Lung (tissue), 12 donors: ENCODE results near the gene LAMC2. TPM values are rescaled to one million over a fixed set of nuclear protein-coding genes. Genes with fewer than 3 reads are reported as not detected.

Source experiments
- ATAC-seq: fragments of 200-7000 bp; cut with Tn5 transposase; one replicate; pipeline ENCODE4 v1.9.1; 2020; ENCODE audit warnings: moderate number of reproducible peaks; ENCODE audit not compliant: insufficient read depth, low FRiP score
- DNase-seq, 3 donors: peaks; one replicate each; pipeline ENCODE4 v3.0.0-alpha.2; 2013 to 2017
- H3K27ac ChIP-seq, 2 donors: one replicate each; pipeline ENCODE4 v1.5.1; 2013; ENCODE audit warnings: mild to moderate bottlenecking in 2 of 2, moderate library complexity in 2 of 2, control low read depth in 1 of 2, inconsistent platforms in 1 of 2, low read depth in 1 of 2, low read length in 1 of 2
- H3K27me3 ChIP-seq, 3 donors: one replicate each; pipeline ENCODE4 v1.5.1; 2013; ENCODE audit warnings: low read length in 2 of 3; ENCODE audit not compliant: control insufficient read depth in 3 of 3, insufficient read depth in 3 of 3
- H3K36me3 ChIP-seq, 4 donors: one replicate each; pipeline ENCODE4 v1.5.1; 2013; ENCODE audit warnings: low read length in 4 of 4, mild to moderate bottlenecking in 1 of 4, moderate library complexity in 1 of 4; ENCODE audit not compliant: control insufficient read depth in 4 of 4, insufficient read depth in 4 of 4
- H3K4me1 ChIP-seq, 5 donors: one replicate each; pipeline ENCODE4 v1.5.1; 2013; ENCODE audit warnings: low read length in 5 of 5, mild to moderate bottlenecking in 2 of 5, moderate library complexity in 1 of 5; ENCODE audit not compliant: control insufficient read depth in 5 of 5, insufficient read depth in 5 of 5
- H3K4me3 ChIP-seq: one replicate; pipeline ENCODE4 v1.5.1; 2013; ENCODE audit warnings: mild to moderate bottlenecking, control low read depth, moderate library complexity
- H3K9ac ChIP-seq, 2 donors: one replicate each; pipeline ENCODE4 v1.5.1; 2013; ENCODE audit warnings: low read length in 2 of 2, control low read depth in 1 of 2; ENCODE audit not compliant: insufficient read depth in 1 of 2
- H3K9me3 ChIP-seq, 4 donors: one replicate each; pipeline ENCODE4 v1.5.1; 2013; ENCODE audit warnings: low read length in 3 of 4, mild to moderate bottlenecking in 1 of 4, moderate library complexity in 1 of 4; ENCODE audit not compliant: control insufficient read depth in 4 of 4, insufficient read depth in 3 of 4
- WGBS, 2 donors: extraction: QIAGEN DNeasy Blood & Tissue Kit; methylation state at CpG; one replicate each; pipeline ENCODE4 v1.1.7; 2013; 5-methylcytosine and 5-hydroxymethylcytosine counted together
- polyA plus RNA-seq, 2 donors: library from polyadenylated mRNA; stranded (reverse); fragments of 200-250 nt; gene quantifications; one replicate each; pipeline ENCODE4 v1.2.1, GENCODE V29; 2013
- total RNA-seq, 2 donors: library from RNA; depleted of rRNA in 1 of 2; stranded (reverse); fragments of >200 nt in 1 of 2; gene quantifications; one replicate each; pipeline ENCODE4 v1.2.1, GENCODE V29; 2014 to 2021
- TF ChIP-seq, protein P1 (sequence below): IDR thresholded peaks from 2 replicates; pipeline ENCODE4 v1.5.1; 2012; ENCODE audit warnings: mild to moderate bottlenecking; ENCODE audit errors: control extremely low read depth, extremely low read depth
- donor health status: control.
- donor health status: control.
- donor health status: Bipolar disorder and iron deficiency.
- donor health status: healthy.
- donor health status: DM: yes; HTN: yes; CAD: no.

LAMC2 gene
- total and polyA plus RNA-seq, 4 donors = 13.7 to 63.1 (median 40.3) TPM

DNA sequence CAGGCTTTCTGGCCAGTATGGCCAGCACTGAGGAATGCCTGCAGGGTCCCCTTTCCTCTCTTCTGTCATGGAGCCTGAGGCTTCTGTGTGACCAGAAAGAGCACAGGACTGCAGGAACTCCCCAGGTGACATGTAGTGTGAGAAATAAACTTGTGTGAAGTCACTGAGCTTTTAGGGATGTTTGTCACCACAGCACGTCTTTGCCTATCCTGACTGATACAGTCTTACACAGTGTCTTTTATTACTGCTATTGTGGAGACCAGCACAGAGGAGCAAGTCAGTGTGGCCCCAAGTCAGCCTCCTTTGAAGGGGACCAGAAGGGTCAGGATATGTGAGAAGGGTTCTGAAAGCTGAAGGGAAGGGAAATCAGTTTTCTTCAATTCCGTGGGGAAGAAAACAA is 102.5 kb downstream of the LAMC2 start:
- TF ChIP-seq, protein P1, sequence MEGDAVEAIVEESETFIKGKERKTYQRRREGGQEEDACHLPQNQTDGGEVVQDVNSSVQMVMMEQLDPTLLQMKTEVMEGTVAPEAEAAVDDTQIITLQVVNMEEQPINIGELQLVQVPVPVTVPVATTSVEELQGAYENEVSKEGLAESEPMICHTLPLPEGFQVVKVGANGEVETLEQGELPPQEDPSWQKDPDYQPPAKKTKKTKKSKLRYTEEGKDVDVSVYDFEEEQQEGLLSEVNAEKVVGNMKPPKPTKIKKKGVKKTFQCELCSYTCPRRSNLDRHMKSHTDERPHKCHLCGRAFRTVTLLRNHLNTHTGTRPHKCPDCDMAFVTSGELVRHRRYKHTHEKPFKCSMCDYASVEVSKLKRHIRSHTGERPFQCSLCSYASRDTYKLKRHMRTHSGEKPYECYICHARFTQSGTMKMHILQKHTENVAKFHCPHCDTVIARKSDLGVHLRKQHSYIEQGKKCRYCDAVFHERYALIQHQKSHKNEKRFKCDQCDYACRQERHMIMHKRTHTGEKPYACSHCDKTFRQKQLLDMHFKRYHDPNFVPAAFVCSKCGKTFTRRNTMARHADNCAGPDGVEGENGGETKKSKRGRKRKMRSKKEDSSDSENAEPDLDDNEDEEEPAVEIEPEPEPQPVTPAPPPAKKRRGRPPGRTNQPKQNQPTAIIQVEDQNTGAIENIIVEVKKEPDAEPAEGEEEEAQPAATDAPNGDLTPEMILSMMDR = no peak
- 95 to 98% methylated on average over 2 of the region's 2 CpGs for WGBS, 2 donors
- no peak for DNase-seq
- peaks cover 0 to 9% (median 0%) of the 10 kb centered on the region in 5 donors for H3K4me1 ChIP-seq
- H3K4me3 ChIP-seq = no peak overlapping the region
- no peak overlapping the region for H3K9ac ChIP-seq
- no peaks in the 10 kb centered on the region for H3K36me3 ChIP-seq
- ATAC-seq = no peak
- H3K27me3 ChIP-seq = no peaks in the 10 kb centered on the region
- H3K9me3 ChIP-seq = no peaks in the 10 kb centered on the region
- peak overlapping the region in 1 of 2 donors; percentile 80 for H3K27ac ChIP-seq

DNA sequence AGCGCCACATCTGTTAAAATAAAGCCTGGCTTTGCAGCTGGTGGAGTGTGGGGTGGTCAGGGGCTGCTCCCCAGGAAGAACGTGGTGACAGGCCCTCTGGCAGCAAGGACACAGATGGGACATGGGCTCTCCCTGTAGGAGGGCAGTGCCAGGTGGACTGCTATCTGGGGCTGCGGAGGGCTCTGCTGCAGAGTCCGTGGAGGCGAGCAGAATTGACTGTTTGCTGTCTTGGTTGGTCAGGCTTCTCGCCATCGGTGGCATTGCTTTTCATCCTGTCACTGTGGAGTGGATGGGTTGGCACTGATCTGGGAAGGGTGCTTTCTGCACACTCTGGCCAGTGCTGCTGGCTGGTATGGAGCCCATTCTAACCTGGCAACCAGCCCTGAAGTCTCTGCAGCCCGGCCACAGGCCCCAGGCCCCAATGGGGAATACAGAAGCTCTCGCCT is 103.0 kb downstream of the LAMC2 start:
- H3K9me3 ChIP-seq = no peaks in the 10 kb centered on the region
- H3K4me3 ChIP-seq = no peak overlapping the region
- peaks cover 0 to 7% (median 0%) of the 10 kb centered on the region in 5 donors for H3K4me1 ChIP-seq
- TF ChIP-seq, protein P1 = no peak
- H3K27me3 ChIP-seq = no peaks in the 10 kb centered on the region
- ATAC-seq = no peak
- DNase-seq = no peak
- H3K9ac ChIP-seq = no peak overlapping the region
- 94 to 95% methylated on average over 9 of the region's 9 CpGs for WGBS, 2 donors
- no peaks in the 10 kb centered on the region for H3K36me3 ChIP-seq
- peak overlapping the region in 1 of 2 donors; percentile 1 for H3K27ac ChIP-seq

DNA sequence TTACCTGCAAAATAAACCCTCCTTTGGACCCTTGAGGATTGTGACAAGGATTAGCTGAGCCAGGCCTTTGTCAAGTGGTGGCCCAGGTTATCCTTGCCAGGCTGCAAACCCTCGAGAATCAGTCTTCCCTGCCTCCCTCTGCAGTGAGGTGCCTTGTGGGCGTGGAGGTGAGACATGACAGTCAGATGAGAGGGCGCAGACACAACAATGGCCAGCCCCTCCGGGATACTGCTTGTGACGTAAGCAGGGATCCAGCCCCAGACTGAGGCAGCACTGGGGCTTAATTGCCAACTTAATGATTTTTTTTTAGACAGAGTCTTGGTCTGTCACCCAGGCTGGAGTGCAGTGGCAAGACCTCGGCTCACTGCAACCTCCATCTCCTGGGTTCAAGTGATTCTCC is 104.6 kb downstream of the LAMC2 start:
- WGBS, 2 donors = 89 to 90% methylated on average over 6 of the region's 6 CpGs
- Histone ChIP-seq H3K4me1 (peaks cover 0 to 7% (median 0%) of the 10 kb centered on the region in 5 donors), H3K4me3 (no peak overlapping the region), H3K27ac (no peak overlapping the region), H3K27me3 (no peaks in the 10 kb centered on the region), H3K9ac (no peak overlapping the region), H3K36me3 (no peaks in the 10 kb centered on the region), H3K9me3 (no peaks in the 10 kb centered on the region)
- DNase-seq = no peak
- TF ChIP-seq, protein P1 = no peak
- ATAC-seq = no peak

DNA sequence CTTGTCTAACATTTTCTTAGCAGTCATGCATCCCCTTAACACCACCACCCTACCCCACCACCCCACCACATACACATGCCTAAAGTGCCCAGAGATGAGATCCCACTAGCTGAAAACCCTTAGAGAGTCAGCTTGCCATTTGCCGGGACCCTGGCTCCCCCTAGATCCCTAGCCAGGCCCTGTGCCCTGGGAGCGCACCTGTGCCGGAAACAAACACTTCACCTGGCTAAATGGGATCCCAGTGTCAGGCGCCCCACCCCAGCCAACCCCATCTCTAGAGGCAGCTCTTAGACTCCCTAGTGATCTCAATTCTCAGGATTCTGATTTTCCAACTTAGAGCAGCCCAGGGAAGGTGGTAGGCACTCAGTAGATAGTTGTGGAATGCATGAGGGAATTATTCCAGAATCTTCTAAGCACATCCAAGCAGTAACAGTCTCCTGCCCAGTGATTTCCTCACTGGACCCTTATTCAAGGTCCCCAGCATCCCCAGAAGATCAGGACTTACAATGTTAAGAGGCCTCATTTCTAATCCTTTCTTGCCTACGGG is 105.2 kb downstream of the LAMC2 start:
- H3K4me1 ChIP-seq = peaks cover 0 to 7% (median 0%) of the 10 kb centered on the region in 5 donors
- H3K27me3 ChIP-seq = no peaks in the 10 kb centered on the region
- H3K27ac ChIP-seq = no peak overlapping the region
- WGBS, 2 donors = 91 to 99% methylated on average over 5 of the region's 5 CpGs
- TF ChIP-seq, protein P1 = no peak
- no peak for DNase-seq
- no peak for ATAC-seq
- H3K9ac ChIP-seq = no peak overlapping the region
- H3K36me3 ChIP-seq = no peaks in the 10 kb centered on the region
- no peaks in the 10 kb centered on the region for H3K9me3 ChIP-seq
- no peak overlapping the region for H3K4me3 ChIP-seq
